WERI-Rb-1 (cell line): ENCODE results near the gene KMT5B.

Experiments used
- DNase-seq: peaks from one replicate; pipeline ENCODE4 v3.0.0-alpha.2; 2020
- H3K27ac ChIP-seq: fragments of 250-450 bp; sonication (Bioruptor Pico); 2 replicates; pipeline ENCODE4 v1.5.1; 2020; ENCODE audit warnings: mild to moderate bottlenecking, moderate library complexity
- H3K27me3 ChIP-seq: fragments of 250-450 bp; sonication (Bioruptor Pico); 2 replicates; pipeline ENCODE4 v1.5.1; 2021; ENCODE audit warnings: mild to moderate bottlenecking, low read depth, moderate library complexity; ENCODE audit not compliant: insufficient read depth, severe bottlenecking
- H3K36me3 ChIP-seq: fragments of 250-450 bp; sonication (Bioruptor Pico); 2 replicates; pipeline ENCODE4 v1.5.1; 2020; ENCODE audit warnings: mild to moderate bottlenecking, moderate library complexity
- H3K4me3 ChIP-seq: 2 replicates; pipeline ENCODE4 v1.5.1; 2011; ENCODE audit warnings: low read depth, mild to moderate bottlenecking, control low read depth, low read length
- H3K9me3 ChIP-seq: fragments of 250-450 bp; sonication (Bioruptor Pico); 2 replicates; pipeline ENCODE4 v1.5.1; 2021; ENCODE audit warnings: mild to moderate bottlenecking, moderate library complexity; ENCODE audit not compliant: severe bottlenecking
- TF ChIP-seq, protein P1 (sequence below): IDR thresholded peaks from 2 replicates; pipeline ENCODE4 v1.5.1; 2011; ENCODE audit warnings: low read depth, mild to moderate bottlenecking, control low read depth, inconsistent platforms, low read length

The KMT5B gene

DNA sequence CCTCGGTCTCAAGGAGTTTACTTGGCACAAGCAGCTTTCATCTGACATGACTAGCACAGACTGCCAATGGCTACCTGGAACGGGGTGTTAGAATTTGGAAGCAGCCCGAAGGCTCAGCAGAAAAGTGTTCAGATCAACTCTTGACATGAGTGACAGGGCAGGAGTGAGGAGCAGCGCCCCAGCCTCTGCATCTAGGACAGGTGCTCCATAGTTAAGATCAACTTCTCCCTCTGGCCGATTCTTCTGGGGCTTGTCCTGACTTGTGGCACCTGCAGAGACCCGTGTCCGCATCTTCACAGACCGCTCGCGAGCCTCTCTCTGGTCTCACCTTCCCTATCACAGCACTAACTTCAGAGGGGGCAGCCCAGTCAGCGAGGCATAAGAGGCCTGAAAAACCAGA, 49.4 kb downstream of the KMT5B start:
- TF ChIP-seq, protein P1, sequence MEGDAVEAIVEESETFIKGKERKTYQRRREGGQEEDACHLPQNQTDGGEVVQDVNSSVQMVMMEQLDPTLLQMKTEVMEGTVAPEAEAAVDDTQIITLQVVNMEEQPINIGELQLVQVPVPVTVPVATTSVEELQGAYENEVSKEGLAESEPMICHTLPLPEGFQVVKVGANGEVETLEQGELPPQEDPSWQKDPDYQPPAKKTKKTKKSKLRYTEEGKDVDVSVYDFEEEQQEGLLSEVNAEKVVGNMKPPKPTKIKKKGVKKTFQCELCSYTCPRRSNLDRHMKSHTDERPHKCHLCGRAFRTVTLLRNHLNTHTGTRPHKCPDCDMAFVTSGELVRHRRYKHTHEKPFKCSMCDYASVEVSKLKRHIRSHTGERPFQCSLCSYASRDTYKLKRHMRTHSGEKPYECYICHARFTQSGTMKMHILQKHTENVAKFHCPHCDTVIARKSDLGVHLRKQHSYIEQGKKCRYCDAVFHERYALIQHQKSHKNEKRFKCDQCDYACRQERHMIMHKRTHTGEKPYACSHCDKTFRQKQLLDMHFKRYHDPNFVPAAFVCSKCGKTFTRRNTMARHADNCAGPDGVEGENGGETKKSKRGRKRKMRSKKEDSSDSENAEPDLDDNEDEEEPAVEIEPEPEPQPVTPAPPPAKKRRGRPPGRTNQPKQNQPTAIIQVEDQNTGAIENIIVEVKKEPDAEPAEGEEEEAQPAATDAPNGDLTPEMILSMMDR: no peak
- Histone ChIP-seq H3K27ac (no peak overlapping the region), H3K36me3 (peaks cover 28% of the 10 kb centered on the region), H3K9me3 (no peaks in the 10 kb centered on the region), H3K27me3 (no peaks in the 10 kb centered on the region), H3K4me3 (no peak overlapping the region)
- DNase-seq: no peak

DNA sequence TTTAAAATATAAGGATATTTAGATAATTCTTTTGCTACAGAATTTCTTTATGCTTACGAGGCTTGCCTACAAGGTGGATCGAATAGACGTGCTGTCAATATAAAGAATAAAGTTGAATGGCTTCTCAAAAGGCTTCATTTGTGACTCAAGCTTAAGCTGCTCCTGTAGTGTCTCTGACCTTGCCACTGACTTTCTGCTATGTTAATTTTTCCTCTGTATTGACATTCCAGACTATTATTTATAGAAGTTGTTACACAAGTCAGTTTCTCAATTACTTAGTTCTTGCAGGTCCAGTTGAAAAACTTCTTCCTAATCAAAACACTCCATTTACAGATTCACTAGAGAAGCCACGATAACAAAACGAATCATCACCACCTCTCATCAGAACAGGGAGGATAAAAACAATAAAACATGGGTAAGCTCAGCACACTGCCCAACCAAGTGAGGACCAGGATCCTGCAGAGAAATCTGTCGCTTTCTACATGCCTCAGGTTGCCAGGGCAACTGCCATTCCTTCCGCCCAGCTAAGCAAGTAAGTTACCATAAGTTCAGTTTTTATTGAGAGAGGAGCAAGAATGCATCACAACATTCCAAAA, 52.9 kb downstream of the KMT5B start:
- no peaks in the 10 kb centered on the region for H3K27me3 ChIP-seq
- no peak overlapping the region for H3K27ac ChIP-seq
- H3K36me3 ChIP-seq: peaks cover 19% of the 10 kb centered on the region
- TF ChIP-seq, protein P1: no peak
- H3K4me3 ChIP-seq: no peak overlapping the region
- no peaks in the 10 kb centered on the region for H3K9me3 ChIP-seq
- no peak for DNase-seq

DNA sequence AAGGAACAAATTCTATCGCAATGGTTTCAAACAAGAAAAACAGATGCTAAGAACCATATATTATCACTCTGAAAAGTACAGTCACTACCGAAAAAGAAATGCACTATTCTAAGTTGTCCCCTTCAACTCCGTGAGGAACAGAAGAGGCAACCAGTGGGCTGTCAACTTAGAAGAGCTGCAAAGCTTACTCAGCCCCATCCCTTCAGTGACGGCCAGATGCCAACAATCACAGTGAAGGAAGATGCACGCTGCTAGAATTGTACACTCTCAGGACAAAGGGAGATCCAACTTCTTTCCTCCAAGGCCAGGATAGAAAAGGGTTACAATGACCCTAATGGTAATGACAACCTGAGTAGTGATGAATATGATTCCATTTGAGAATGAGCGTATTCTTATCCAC, 53.4 kb downstream of the KMT5B start:
- Histone ChIP-seq H3K27me3 (no peaks in the 10 kb centered on the region), H3K36me3 (peaks cover 19% of the 10 kb centered on the region), H3K27ac (no peak overlapping the region), H3K9me3 (no peaks in the 10 kb centered on the region), H3K4me3 (no peak overlapping the region)
- DNase-seq: no peak
- TF ChIP-seq, protein P1: no peak

DNA sequence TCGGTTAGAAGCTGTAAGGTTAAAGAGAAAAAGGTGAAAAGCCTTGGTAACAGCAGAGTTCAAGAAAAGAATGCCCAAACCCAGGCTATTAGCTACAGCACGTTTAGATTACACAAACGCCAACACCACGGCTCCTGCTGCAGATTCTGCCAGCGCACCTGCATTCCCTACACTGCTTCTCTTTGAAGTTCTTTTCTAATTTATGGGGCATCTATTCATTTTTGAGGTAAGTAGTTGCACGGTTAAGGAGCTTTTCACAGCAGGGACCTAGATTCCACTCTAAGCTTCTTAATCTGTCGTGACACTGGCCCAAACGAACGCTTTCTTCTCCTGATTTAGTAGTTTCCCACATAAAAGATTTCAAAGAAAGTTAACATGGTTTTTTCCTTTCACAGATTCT, 53.9 kb downstream of the KMT5B start:
- H3K36me3 ChIP-seq: peaks cover 16% of the 10 kb centered on the region
- no peak overlapping the region for H3K4me3 ChIP-seq
- TF ChIP-seq, protein P1: no peak
- no peak overlapping the region for H3K27ac ChIP-seq
- no peaks in the 10 kb centered on the region for H3K27me3 ChIP-seq
- no peaks in the 10 kb centered on the region for H3K9me3 ChIP-seq
- peak; percentile 17 for DNase-seq

DNA sequence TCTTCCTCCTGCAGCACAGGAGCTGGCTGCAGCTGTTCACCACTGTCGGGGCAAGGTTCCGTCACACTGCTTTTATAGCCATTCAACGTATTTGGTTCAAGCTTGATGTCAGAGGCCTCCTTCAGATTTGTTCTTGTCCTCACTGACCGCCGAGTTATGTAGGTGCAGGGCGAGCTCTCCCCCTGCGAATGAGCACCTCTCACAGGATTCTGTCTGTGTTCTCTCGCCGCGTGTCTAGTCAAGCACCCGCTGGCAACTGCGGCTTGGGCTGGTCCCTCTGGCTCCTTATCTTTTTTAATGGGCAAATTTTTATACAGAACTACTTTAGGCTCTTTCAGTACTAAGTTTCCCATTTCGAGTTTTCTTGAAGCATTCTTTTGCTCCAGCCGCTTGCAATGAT, 54.5 kb downstream of the KMT5B start:
- DNase-seq: no peak
- Histone ChIP-seq H3K27me3 (no peaks in the 10 kb centered on the region), H3K36me3 (peaks cover 16% of the 10 kb centered on the region), H3K27ac (no peak overlapping the region), H3K4me3 (no peak overlapping the region), H3K9me3 (no peaks in the 10 kb centered on the region)
- TF ChIP-seq, protein P1: no peak

DNA sequence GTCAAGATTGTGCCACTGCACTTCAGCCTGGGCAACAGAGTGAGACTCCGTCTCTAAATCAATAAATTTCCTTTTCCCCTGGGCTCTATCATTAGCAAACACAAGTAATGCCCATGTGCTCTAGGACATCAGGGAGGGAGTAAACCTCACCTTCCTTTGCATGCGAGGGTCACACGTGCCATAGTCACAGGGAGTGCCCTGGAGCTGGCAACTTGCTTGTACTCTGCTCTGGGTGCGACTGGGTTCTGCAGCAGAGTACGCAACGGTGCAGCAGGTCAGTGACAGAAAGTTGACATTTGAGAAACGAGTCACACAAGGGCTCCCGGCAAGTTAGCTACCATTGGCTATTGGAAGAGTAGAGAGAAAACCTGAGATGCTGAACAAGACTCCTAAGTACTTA, 59.4 kb downstream of the KMT5B start:
- Histone ChIP-seq H3K4me3 (no peak overlapping the region), H3K27ac (peak overlapping the region; percentile 73; the same call in 1 of the 2 replicates)
- TF ChIP-seq, protein P1: no peak

More for the DNA sequence above, 59.4 kb downstream of the KMT5B start:
- Histone ChIP-seq H3K27me3 (no peaks in the 10 kb centered on the region), H3K9me3 (no peaks in the 10 kb centered on the region), H3K36me3 (peaks cover 12% of the 10 kb centered on the region)
- no peak for DNase-seq
